OCI-LY7 (cell line): ENCODE measurements around the gene RNF157. TPM values are rescaled to one million over a fixed set of nuclear protein-coding genes. Genes with fewer than 3 reads are reported as not detected.
"Not testable (repeated sequence)": the region's sequence is repeated elsewhere in the genome, so short reads cannot be mapped to it uniquely, and the experiment has no call there.

Experiments used
- BruUV-seq: library from RNA; stranded (reverse); fragments of 400-500 nt; replicated peaks from 2 replicates; lab custom pipeline; 2021; lab: Mats Ljungman, UMichigan
- CTCF ChIA-PET: fragments of 300-600 bp; sonication (Branson Sonifier 250); formaldehyde crosslinking; loops from one replicate; lab custom pipeline; 2022; ENCODE audit warnings: antibody characterized with exemption; ENCODE audit not compliant: unreplicated experiment; lab: Charles Lee
- POLR2A ChIA-PET: fragments of 300-600 bp; sonication (Branson Sonifier 250); formaldehyde crosslinking; loops from one replicate; lab custom pipeline; 2022; ENCODE audit warnings: antibody characterized with exemption; lab: Charles Lee
- DNase-seq: peaks from one replicate; pipeline ENCODE4 v3.0.0-alpha.2; 2015; ENCODE audit warnings: low spot score
- H2AFZ ChIP-seq: fragments of 200-600 bp; sonication (generic), shearing (Covaris generic); 2 replicates; pipeline ENCODE4 v1.6.1; 2014; ENCODE audit warnings: mild to moderate bottlenecking, antibody characterized with exemption, low read length, moderate library complexity
- H3K27ac ChIP-seq: fragments of 200-600 bp; sonication (generic); 2 replicates; pipeline ENCODE4 v1.5.1; 2014; ENCODE audit warnings: mixed run types, low read depth, mild to moderate bottlenecking, moderate library complexity, low read length, inconsistent platforms; ENCODE audit not compliant: poor library complexity, severe bottlenecking
- H3K36me3 ChIP-seq: fragments of 200-600 bp; sonication (generic); 2 replicates; pipeline ENCODE4 v1.6.1; 2014; ENCODE audit warnings: mild to moderate bottlenecking, antibody characterized with exemption, low read length, moderate library complexity, mixed read lengths; ENCODE audit not compliant: insufficient read depth
- H3K4me1 ChIP-seq: fragments of 200-600 bp; sonication (generic); 2 replicates; pipeline ENCODE4 v1.5.1; 2014; ENCODE audit warnings: mild to moderate bottlenecking, low read length; ENCODE audit not compliant: insufficient read depth, poor library complexity, severe bottlenecking
- H3K4me2 ChIP-seq: fragments of 200-600 bp; sonication (generic); 2 replicates; pipeline ENCODE4 v1.6.1; 2014; ENCODE audit warnings: mild to moderate bottlenecking, low read length
- H3K4me3 ChIP-seq: fragments of 200-600 bp; sonication (generic); 2 replicates; pipeline ENCODE4 v1.5.1; 2014; ENCODE audit warnings: mild to moderate bottlenecking, low read depth, low read length; ENCODE audit not compliant: poor library complexity, severe bottlenecking
- H3K79me2 ChIP-seq: fragments of 200-600 bp; sonication (generic); 2 replicates; pipeline ENCODE4 v1.6.1; 2016; ENCODE audit warnings: low read depth, mild to moderate bottlenecking, low read length, moderate library complexity, mixed read lengths; ENCODE audit not compliant: insufficient read depth
- H3K9me2 ChIP-seq: fragments of 200-600 bp; sonication (generic); 2 replicates; pipeline ENCODE4 v1.6.1; 2016; ENCODE audit warnings: mild to moderate bottlenecking, low read length, mixed read lengths; ENCODE audit not compliant: insufficient read depth
- H3K9me3 ChIP-seq: fragments of 200-600 bp; sonication (generic); 2 replicates; pipeline ENCODE4 v1.6.1; 2014; ENCODE audit warnings: mild to moderate bottlenecking, mixed run types, low read length, mixed read lengths
- H4K20me1 ChIP-seq: fragments of 200-600 bp; sonication (generic); 2 replicates; pipeline ENCODE4 v1.6.1; 2014; ENCODE audit warnings: mild to moderate bottlenecking, antibody characterized with exemption, low read length, moderate library complexity, mixed read lengths; ENCODE audit not compliant: insufficient read depth
- CTCF ChIP-seq: fragments of 200-600 bp; sonication (generic); conservative IDR thresholded peaks from 2 replicates; pipeline ENCODE4 v1.5.1; 2014; ENCODE audit warnings: mild to moderate bottlenecking, antibody characterized with exemption, low read length, moderate library complexity, mixed read lengths
- EZH2phosphoT487 ChIP-seq: fragments of 200-600 bp; sonication (generic); IDR thresholded peaks from 2 replicates; pipeline ENCODE4 v1.6.1; 2018; ENCODE audit warnings: low read depth, borderline replicate concordance, mild to moderate bottlenecking, mixed run types, antibody characterized with exemption, low read length, moderate library complexity, mixed read lengths
- intact Hi-C: fragments of 100-400 bp; cut with micrococcal nuclease; formaldehyde crosslinking; loops from one replicate; pipeline ENCODE4 v1.10.0; 2022; ENCODE audit not compliant: unreplicated experiment
- total RNA-seq, 2 experiments: library from RNA; depleted of rRNA in 1 of 2; stranded (reverse); fragments of >200 nt in 1 of 2; shearing (Covaris generic) in 1 of 2; gene quantifications; 2 replicates each; pipeline ENCODE4 v1.2.3, GENCODE V29; 2014 to 2022

Gene RNF157
- total RNA-seq, 2 experiments from 2014 or later, result 0.28 to 1.3 TPM

- CTCF ChIA-PET, BruUV-seq, H3K9me3 ChIP-seq, H2AFZ ChIP-seq, H3K79me2 ChIP-seq, DNase-seq, H4K20me1 ChIP-seq, H3K27ac ChIP-seq, H3K4me3 ChIP-seq, H3K4me2 ChIP-seq, H3K36me3 ChIP-seq, H3K4me1 ChIP-seq, H3K9me2 ChIP-seq, intact Hi-C loops: not testable (repeated sequence)
- POLR2A ChIA-PET, result interaction anchor here (0.5 kb wide), 1 partner anchor 37 kb away, joined by 3 read pairs; no protein-coding TSS in a partner anchor
Measured at GRCh38 chr17:76225373-76226086, 14.8 kb downstream of the RNF157 start.

GRCh38 chr17:76223802-76224201 is 16.5 kb downstream of the RNF157 start:
- Histone ChIP-seq H2AFZ (no peak overlapping the region), H3K4me1 (no peaks in the 10 kb centered on the region), H3K4me3 (no peak overlapping the region), H3K79me2 (no peaks in the 10 kb centered on the region), H4K20me1 (no peaks in the 10 kb centered on the region), H3K4me2 (no peak overlapping the region), H3K9me3 (no peaks in the 10 kb centered on the region), H3K27ac (no peak overlapping the region), H3K36me3 (no peaks in the 10 kb centered on the region), H3K9me2 (no peaks in the 10 kb centered on the region)
- TF ChIP-seq CTCF (no peak), EZH2phosphoT487 (no peak)
- no peak for DNase-seq
- POLR2A ChIA-PET, result interaction anchor here (0.6 kb wide), 1 partner anchor 41 kb away, joined by 3 read pairs; no protein-coding TSS in a partner anchor
- no TSS peak for BruUV-seq
- intact Hi-C loops, result no loop called here
- CTCF ChIA-PET, result no interaction called here

DNA sequence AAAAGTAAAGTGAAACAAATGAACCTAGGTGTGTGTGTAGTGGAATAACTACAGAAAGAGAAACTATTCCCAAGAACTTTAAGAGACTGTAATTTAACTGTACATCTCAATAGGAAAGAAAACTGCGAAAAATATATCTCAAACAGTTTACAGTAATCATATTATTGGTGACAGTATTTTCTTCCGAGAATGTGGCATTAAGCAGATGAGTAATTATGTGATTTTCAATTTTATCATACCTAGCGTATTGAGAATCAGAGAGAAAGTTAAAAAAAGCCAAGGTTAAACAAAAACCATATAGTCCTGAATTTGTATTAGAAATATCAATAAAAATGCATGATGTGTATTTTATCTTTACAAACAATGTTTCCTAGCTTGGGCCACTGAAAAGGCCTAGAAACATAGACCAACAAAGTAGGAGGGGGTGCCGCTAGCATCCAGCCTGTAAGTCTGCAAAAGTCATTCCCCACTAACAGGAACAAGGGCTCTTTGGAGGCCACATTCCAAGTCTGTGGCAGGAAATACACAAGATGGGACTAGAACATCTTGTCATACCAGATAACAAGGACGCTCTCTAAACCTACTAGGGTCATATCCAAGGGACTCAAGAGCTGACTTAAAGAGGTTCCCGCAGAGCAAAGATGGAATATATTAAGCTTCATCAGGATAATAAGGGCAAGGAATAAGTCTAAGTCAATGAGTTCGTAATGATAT is 20.5 kb downstream of the RNF157 start:
- no peaks in the 10 kb centered on the region for H3K79me2 ChIP-seq
- no peaks in the 10 kb centered on the region for H4K20me1 ChIP-seq
- BruUV-seq, result no TSS peak
- no peak overlapping the region for H3K4me3 ChIP-seq
- no peak overlapping the region for H2AFZ ChIP-seq
- no peak for TF ChIP-seq CTCF
- TF ChIP-seq EZH2phosphoT487, result no peak
- no peaks in the 10 kb centered on the region for H3K4me1 ChIP-seq
- H3K4me2 ChIP-seq, result no peak overlapping the region
- ChIA-PET CTCF (no interaction called here), POLR2A (interaction anchor here (0.7 kb wide), 2 partner anchors 11 to 19 kb away, joined by 3 to 5 read pairs; no protein-coding TSS in a partner anchor)
- H3K9me3 ChIP-seq, result no peaks in the 10 kb centered on the region
- no peak for DNase-seq
- H3K27ac ChIP-seq, result no peak overlapping the region
- H3K9me2 ChIP-seq, result no peaks in the 10 kb centered on the region
- H3K36me3 ChIP-seq, result no peaks in the 10 kb centered on the region
- intact Hi-C loops, result no loop called here
